LNCaP clone FGC (cell line): ENCODE data around the gene DLGAP1.

Experiments
- DNase-seq: peaks from one replicate; pipeline ENCODE4 v3.0.0-alpha.2; 2011; ENCODE audit warnings: low read depth
- H3K4me3 ChIP-seq: 2 replicates; pipeline ENCODE4 v1.5.1; 2011; ENCODE audit warnings: mild to moderate bottlenecking, low read depth, low read length, control low read depth
- CTCF ChIP-seq: IDR thresholded peaks from 2 replicates; pipeline ENCODE4 v1.5.1; 2012; ENCODE audit warnings: mild to moderate bottlenecking; ENCODE audit not compliant: control insufficient read depth, insufficient read depth; ENCODE audit errors: extremely low read depth

DLGAP1 gene

GRCh38 chr18:3869848-3870247 lies 585.3 kb downstream of the DLGAP1 start:
- DNase-seq, result peak; percentile 22
- peak; percentile 64 for TF ChIP-seq CTCF
- H3K4me3 ChIP-seq, result no peak overlapping the region

- no peak for TF ChIP-seq CTCF
- H3K4me3 ChIP-seq, result no peak overlapping the region
- DNase-seq, result no peak
Measured at GRCh38 chr18:3867864-3868311, 587.2 kb downstream of the DLGAP1 start.

- no peak for TF ChIP-seq CTCF
- no peak for DNase-seq
- H3K4me3 ChIP-seq, result no peak overlapping the region
Measured at GRCh38 chr18:3867236-3867635, 587.9 kb downstream of the DLGAP1 start.

- TF ChIP-seq CTCF, result no peak
- H3K4me3 ChIP-seq, result no peak overlapping the region
- DNase-seq, result no peak
Measured at GRCh38 chr18:3864669-3865298, 590.3 kb downstream of the DLGAP1 start.

GRCh38 chr18:3863593-3863992 lies 591.5 kb downstream of the DLGAP1 start:
- H3K4me3 ChIP-seq, result no peak overlapping the region
- no peak for TF ChIP-seq CTCF
- no peak for DNase-seq

GRCh38 chr18:3863006-3863405 lies 592.1 kb downstream of the DLGAP1 start:
- no peak overlapping the region for H3K4me3 ChIP-seq
- TF ChIP-seq CTCF, result no peak
- DNase-seq, result no peak

- no peak for DNase-seq
- no peak for TF ChIP-seq CTCF
- no peak overlapping the region for H3K4me3 ChIP-seq
Measured at GRCh38 chr18:3861495-3861894, 593.6 kb downstream of the DLGAP1 start.
